22Rv1 (cell line): ENCODE measurements around the gene HSFX1.

Experiments used
- H3K27ac ChIP-seq: fragments of 450-650 bp; 2 replicates; pipeline ENCODE4 v1.5.1; 2017
- CTCF ChIP-seq: fragments of 450-650 bp; IDR thresholded peaks from 2 replicates; pipeline ENCODE4 v1.5.1; 2017; ENCODE audit warnings: mild to moderate bottlenecking
- ZFX ChIP-seq: fragments of 450-650 bp; IDR thresholded peaks from 2 replicates; pipeline ENCODE4 v1.6.1; 2017; ENCODE audit warnings: antibody characterized with exemption, borderline replicate concordance

HSFX1 gene

GRCh38 chrX:149807747-149808458, 34.0 kb downstream of the HSFX1 start:
- no peak for TF ChIP-seq ZFX
- TF ChIP-seq CTCF = no peak
- H3K27ac ChIP-seq = no peak overlapping the region

GRCh38 chrX:149818652-149819051, 44.8 kb downstream of the HSFX1 start:
- TF ChIP-seq ZFX = no peak
- H3K27ac ChIP-seq = no peak overlapping the region

- TF ChIP-seq CTCF (no peak), ZFX (no peak)
- no peak overlapping the region for H3K27ac ChIP-seq
These were observed 45.5 kb downstream of the HSFX1 start for GRCh38 chrX:149819371-149819770.

- peak; percentile 32 for TF ChIP-seq CTCF
- no peak for TF ChIP-seq ZFX
- no peak overlapping the region for H3K27ac ChIP-seq
These were observed 51.6 kb downstream of the HSFX1 start for GRCh38 chrX:149825424-149825823.
